CD4-positive, CD25-positive, alpha-beta regulatory T cell (primary cell): ENCODE results near the gene ARHGEF28. TPM values are rescaled to one million over a fixed set of nuclear protein-coding genes. Genes with fewer than 3 reads are reported as not detected.

Source experiments
- ATAC-seq, 2 donors: fragments of 150-1000 bp; cut with Tn5 transposase; one replicate each; pipeline ENCODE4 v1.10.0; 2021; ENCODE audit warnings: low read depth in 2 of 2, moderate number of reproducible peaks in 2 of 2, moderate library complexity in 1 of 2
- DNase-seq, 3 donors: peaks; one replicate each; pipeline versions ENCODE4 v3.0.0 to v3.0.0-alpha.2; 2012 to 2022; ENCODE audit warnings: mixed read lengths in 1 of 3
- H3K27ac ChIP-seq: one replicate; pipeline ENCODE4 v1.7.0; 2013; ENCODE audit warnings: mild to moderate bottlenecking, low read length; ENCODE audit not compliant: insufficient read depth, poor library complexity, severe bottlenecking
- H3K27me3 ChIP-seq: one replicate; pipeline ENCODE4 v1.7.0; 2013; ENCODE audit warnings: low read length; ENCODE audit not compliant: control insufficient read depth, insufficient read depth
- H3K36me3 ChIP-seq: one replicate; pipeline ENCODE4 v1.7.0; 2013; ENCODE audit warnings: mild to moderate bottlenecking, low read length, moderate library complexity; ENCODE audit not compliant: control insufficient read depth, insufficient read depth
- H3K4me1 ChIP-seq: 2 replicates; pipeline ENCODE4 v1.7.0; 2013; ENCODE audit warnings: mild to moderate bottlenecking, low read length; ENCODE audit not compliant: insufficient read depth, control insufficient read depth, poor library complexity, severe bottlenecking
- H3K4me3 ChIP-seq: one replicate; pipeline ENCODE4 v1.7.0; 2013; ENCODE audit warnings: low read depth, mild to moderate bottlenecking, low read length, moderate library complexity
- H3K9me3 ChIP-seq, 2 experiments: 1 replicate in 1 of 2; 2 replicates in 1 of 2; pipeline ENCODE4 v1.7.0; 2013; ENCODE audit warnings: low read length in 2 of 2, mild to moderate bottlenecking in 1 of 2, moderate library complexity in 1 of 2; ENCODE audit not compliant: control insufficient read depth in 2 of 2
- H3K27ac Mint-ChIP-seq, 3 donors: one replicate each; pipeline ENCODE4 v1.8.0; 2020 to 2022; ENCODE audit warnings: mild to moderate bottlenecking in 3 of 3, mixed read lengths in 3 of 3, moderate library complexity in 2 of 3
- H3K27me3 Mint-ChIP-seq: one replicate; pipeline ENCODE4 v1.8.0; 2022; ENCODE audit warnings: mild to moderate bottlenecking, mixed read lengths
- H3K36me3 Mint-ChIP-seq: one replicate; pipeline ENCODE4 v1.8.0; 2020; ENCODE audit warnings: mixed read lengths
- H3K4me1 Mint-ChIP-seq, 4 donors: one replicate each; pipeline ENCODE4 v1.8.0; 2020 to 2022; ENCODE audit warnings: mixed read lengths in 4 of 4, mild to moderate bottlenecking in 1 of 4
- H3K4me3 Mint-ChIP-seq, 4 donors: one replicate each; pipeline ENCODE4 v1.8.0; 2020 to 2022; ENCODE audit warnings: mild to moderate bottlenecking in 4 of 4, mixed read lengths in 4 of 4, moderate library complexity in 3 of 4
- H3K9me3 Mint-ChIP-seq, 7 donors: one replicate each; pipeline ENCODE4 v1.8.0; 2020 to 2022; ENCODE audit warnings: mixed read lengths in 7 of 7, mild to moderate bottlenecking in 3 of 7, moderate library complexity in 2 of 7
- polyA plus RNA-seq, 4 donors: library from polyadenylated mRNA; unstranded; fragments of 300-500 nt; fragmentation: Illumina TruSeq; gene quantifications; one replicate each; pipeline ENCODE4 v1.2.3, GENCODE V29; 2021
- total RNA-seq: library from RNA; stranded (reverse); gene quantifications from one replicate; pipeline ENCODE4 v1.2.3, GENCODE V29; 2022

The ARHGEF28 gene
- total and polyA plus RNA-seq, 5 donors from 2014 or later, result not detected

DNA sequence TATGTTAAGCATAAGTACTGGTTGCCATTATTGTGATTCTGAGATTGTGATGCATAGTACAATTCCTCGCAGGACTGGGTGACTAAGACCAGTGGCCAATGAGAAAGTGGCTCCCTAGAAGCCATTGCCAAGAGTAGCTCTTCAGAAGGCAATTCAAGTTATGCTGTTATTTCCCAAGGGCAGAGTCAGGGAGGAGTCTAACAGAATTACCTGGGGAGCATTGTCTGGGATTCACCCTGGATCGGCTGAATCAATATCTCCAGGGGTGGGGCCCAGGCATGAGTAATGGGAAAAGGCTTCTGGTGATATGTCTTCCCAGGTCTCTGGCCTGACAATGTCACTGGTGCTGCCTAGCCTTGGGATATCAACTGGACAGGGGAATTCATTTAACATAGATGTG is 10.9 kb upstream of the ARHGEF28 start:
- no peak overlapping the region for H3K4me3 ChIP-seq
- H3K4me1 ChIP-seq, result no peaks in the 10 kb centered on the region
- H3K4me3 Mint-ChIP-seq, result no peak overlapping the region
- H3K27ac ChIP-seq, result no peak overlapping the region
- ATAC-seq (no peak), DNase-seq (no peak)
- H3K36me3 ChIP-seq, result no peaks in the 10 kb centered on the region
- H3K4me1 Mint-ChIP-seq, result no peaks in the 10 kb centered on the region
- H3K27me3 Mint-ChIP-seq, result peaks cover 22% of the 10 kb centered on the region
- peak overlapping the region in 1 of 3 donors; percentile 32 for H3K27ac Mint-ChIP-seq
- H3K9me3 ChIP-seq, result no peaks in the 10 kb centered on the region
- no peaks in the 10 kb centered on the region for H3K9me3 Mint-ChIP-seq
- H3K36me3 Mint-ChIP-seq, result no peaks in the 10 kb centered on the region
- peaks cover 6% of the 10 kb centered on the region for H3K27me3 ChIP-seq

DNA sequence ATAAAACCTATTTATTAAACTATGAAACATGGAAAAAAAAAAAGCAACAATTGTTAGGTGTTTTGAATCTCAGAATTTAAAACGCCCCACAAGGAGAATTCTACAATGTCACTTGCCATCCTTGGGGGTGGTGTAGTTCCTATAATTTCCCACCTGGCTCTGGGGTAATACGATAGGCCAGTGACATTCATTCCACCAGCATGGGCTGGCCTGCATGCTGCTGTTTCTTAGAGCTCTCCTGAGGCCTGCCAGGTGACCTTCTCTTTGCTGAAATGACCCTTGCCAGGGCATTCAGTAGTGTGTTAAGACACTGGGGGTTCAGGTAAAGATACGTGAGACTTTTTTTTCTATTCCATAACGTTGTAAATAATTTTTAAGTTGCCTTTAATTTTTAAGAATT is 10.0 kb upstream of the ARHGEF28 start:
- no peaks in the 10 kb centered on the region for H3K4me1 ChIP-seq
- no peak for DNase-seq
- no peak overlapping the region for H3K27ac Mint-ChIP-seq

DNA sequence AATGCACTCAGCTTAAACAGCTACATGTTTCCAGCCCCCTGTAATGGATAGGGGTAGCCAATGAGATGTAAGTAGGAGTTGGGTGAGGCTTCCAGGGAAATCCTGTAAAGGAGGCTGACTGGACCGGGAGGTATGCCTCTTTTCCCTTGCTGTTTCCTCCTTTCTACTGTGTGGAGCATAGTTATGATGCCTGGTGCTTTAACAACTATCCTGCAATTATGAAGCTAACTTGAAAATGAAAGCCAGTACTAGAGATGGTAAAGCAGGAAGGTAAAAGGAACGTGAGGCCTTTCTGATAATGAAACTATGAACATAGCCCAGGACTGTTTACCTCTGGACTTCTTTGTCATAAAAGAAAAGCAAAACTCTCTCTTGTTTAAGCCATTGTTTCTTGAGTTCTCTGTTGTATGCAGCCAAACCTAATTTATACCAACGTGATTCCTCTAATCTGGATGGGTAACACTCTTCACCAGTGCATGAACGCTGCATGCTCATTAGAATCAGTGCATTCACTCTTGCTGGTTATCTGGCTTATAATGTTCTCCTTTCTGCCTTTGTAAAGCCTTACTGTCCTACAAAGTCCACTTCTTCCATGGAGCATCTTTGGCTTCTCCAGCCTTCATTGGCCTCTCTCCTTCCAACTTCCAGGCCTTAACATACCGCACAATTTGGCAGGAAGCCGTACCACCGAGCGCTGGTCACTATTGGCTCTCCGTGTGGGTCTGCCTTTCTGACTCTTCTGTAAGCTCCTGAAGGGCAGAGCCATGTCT is 8.3 kb upstream of the ARHGEF28 start:
- no peak overlapping the region for H3K4me3 ChIP-seq
- H3K4me1 ChIP-seq, result no peaks in the 10 kb centered on the region
- no peak overlapping the region for H3K27ac Mint-ChIP-seq
- no peak overlapping the region for H3K4me3 Mint-ChIP-seq
- no peaks in the 10 kb centered on the region for H3K36me3 Mint-ChIP-seq
- no peaks in the 10 kb centered on the region for H3K4me1 Mint-ChIP-seq
- no peaks in the 10 kb centered on the region for H3K9me3 Mint-ChIP-seq
- H3K27me3 Mint-ChIP-seq, result peaks cover 31% of the 10 kb centered on the region
- no peaks in the 10 kb centered on the region for H3K9me3 ChIP-seq
- peaks cover 3% of the 10 kb centered on the region for H3K27me3 ChIP-seq
- no peak for DNase-seq
- ATAC-seq, result no peak
- no peaks in the 10 kb centered on the region for H3K36me3 ChIP-seq
- H3K27ac ChIP-seq, result no peak overlapping the region

More for the DNA sequence above, 10.0 kb upstream of the ARHGEF28 start:
- Histone ChIP-seq H3K27ac (no peak overlapping the region), H3K27me3 (peaks cover 4% of the 10 kb centered on the region), H3K36me3 (no peaks in the 10 kb centered on the region), H3K9me3 (no peaks in the 10 kb centered on the region), H3K4me3 (no peak overlapping the region)
- H3K9me3 Mint-ChIP-seq, result no peaks in the 10 kb centered on the region
- H3K4me3 Mint-ChIP-seq, result no peak overlapping the region
- no peaks in the 10 kb centered on the region for H3K36me3 Mint-ChIP-seq
- ATAC-seq, result no peak
- peaks cover 27% of the 10 kb centered on the region for H3K27me3 Mint-ChIP-seq
- H3K4me1 Mint-ChIP-seq, result no peaks in the 10 kb centered on the region

GRCh38 chr5:73619606-73620333 is 6.2 kb upstream of the ARHGEF28 start:
- Mint-ChIP-seq H3K9me3 (peaks cover 0 to 2% (median 0%) of the 10 kb centered on the region in 7 donors), H3K27ac (no peak overlapping the region), H3K36me3 (no peaks in the 10 kb centered on the region), H3K4me3 (no peak overlapping the region), H3K4me1 (no peaks in the 10 kb centered on the region), H3K27me3 (peaks cover 39% of the 10 kb centered on the region)
- no peak overlapping the region for H3K27ac ChIP-seq
- H3K36me3 ChIP-seq, result no peaks in the 10 kb centered on the region
- ATAC-seq (no peak), DNase-seq (no peak)
- no peak overlapping the region for H3K4me3 ChIP-seq
- peaks cover 16% of the 10 kb centered on the region for H3K27me3 ChIP-seq
- H3K4me1 ChIP-seq, result no peaks in the 10 kb centered on the region
- no peaks in the 10 kb centered on the region for H3K9me3 ChIP-seq

DNA sequence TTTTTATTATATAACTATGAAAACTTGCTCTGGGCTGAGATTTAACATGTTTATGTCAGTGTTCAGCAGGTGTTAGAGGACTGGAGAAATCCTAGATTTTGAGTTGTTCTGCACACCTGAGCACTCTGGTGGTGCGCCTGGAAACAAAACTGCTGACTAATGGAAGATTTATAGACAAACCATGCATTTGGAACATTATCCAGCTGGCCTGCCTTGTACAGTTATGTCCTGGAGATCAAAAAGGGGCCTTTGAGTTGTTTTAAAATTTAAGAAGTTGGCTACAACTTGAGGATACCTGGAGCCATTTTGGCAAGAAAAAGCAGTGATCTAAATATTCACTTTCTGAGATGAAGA is 5.7 kb upstream of the ARHGEF28 start:
- Histone ChIP-seq H3K4me1 (peaks cover 1% of the 10 kb centered on the region), H3K27me3 (peaks cover 19% of the 10 kb centered on the region), H3K27ac (no peak overlapping the region), H3K36me3 (no peaks in the 10 kb centered on the region), H3K9me3 (no peaks in the 10 kb centered on the region), H3K4me3 (no peak overlapping the region)
- peaks cover 0 to 2% (median 0%) of the 10 kb centered on the region in 7 donors for H3K9me3 Mint-ChIP-seq
- DNase-seq (no peak), ATAC-seq (no peak)
- H3K4me1 Mint-ChIP-seq, result peaks cover 0 to 3% (median under 1%) of the 10 kb centered on the region in 4 donors
- H3K27ac Mint-ChIP-seq, result no peak overlapping the region
- H3K27me3 Mint-ChIP-seq, result peaks cover 41% of the 10 kb centered on the region
- H3K4me3 Mint-ChIP-seq, result no peak overlapping the region
- H3K36me3 Mint-ChIP-seq, result no peaks in the 10 kb centered on the region

DNA sequence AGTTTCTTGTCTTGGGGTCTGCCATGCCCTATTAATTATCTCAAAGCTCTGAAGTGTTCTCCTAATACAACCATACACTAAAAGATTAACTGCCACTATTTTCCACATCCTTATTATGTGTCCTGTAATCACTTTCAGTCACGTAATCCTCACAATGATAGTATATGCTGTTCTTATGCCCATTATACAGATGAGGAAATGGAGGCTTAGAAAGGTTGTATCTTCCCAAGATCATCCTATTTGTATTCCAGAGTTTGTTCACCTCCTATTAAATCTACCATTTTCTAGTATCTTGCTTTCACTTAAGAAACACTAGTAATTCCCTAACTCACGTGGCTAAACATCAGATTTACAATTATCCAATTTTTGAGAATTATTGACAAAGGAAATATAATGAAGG is 2.9 kb upstream of the ARHGEF28 start:
- Histone ChIP-seq H3K36me3 (no peaks in the 10 kb centered on the region), H3K4me1 (peaks cover 13% of the 10 kb centered on the region), H3K27me3 (peaks cover 30% of the 10 kb centered on the region), H3K27ac (no peak overlapping the region), H3K4me3 (no peak overlapping the region), H3K9me3 (no peaks in the 10 kb centered on the region)
- peaks cover 0 to 5% (median 1%) of the 10 kb centered on the region in 4 donors for H3K4me1 Mint-ChIP-seq
- no peak overlapping the region for H3K27ac Mint-ChIP-seq
- H3K9me3 Mint-ChIP-seq, result peaks cover 0 to 2% (median 0%) of the 10 kb centered on the region in 7 donors
- H3K27me3 Mint-ChIP-seq, result peaks cover 56% of the 10 kb centered on the region
- H3K4me3 Mint-ChIP-seq, result no peak overlapping the region
- DNase-seq (no peak), ATAC-seq (no peak)
- H3K36me3 Mint-ChIP-seq, result no peaks in the 10 kb centered on the region

DNA sequence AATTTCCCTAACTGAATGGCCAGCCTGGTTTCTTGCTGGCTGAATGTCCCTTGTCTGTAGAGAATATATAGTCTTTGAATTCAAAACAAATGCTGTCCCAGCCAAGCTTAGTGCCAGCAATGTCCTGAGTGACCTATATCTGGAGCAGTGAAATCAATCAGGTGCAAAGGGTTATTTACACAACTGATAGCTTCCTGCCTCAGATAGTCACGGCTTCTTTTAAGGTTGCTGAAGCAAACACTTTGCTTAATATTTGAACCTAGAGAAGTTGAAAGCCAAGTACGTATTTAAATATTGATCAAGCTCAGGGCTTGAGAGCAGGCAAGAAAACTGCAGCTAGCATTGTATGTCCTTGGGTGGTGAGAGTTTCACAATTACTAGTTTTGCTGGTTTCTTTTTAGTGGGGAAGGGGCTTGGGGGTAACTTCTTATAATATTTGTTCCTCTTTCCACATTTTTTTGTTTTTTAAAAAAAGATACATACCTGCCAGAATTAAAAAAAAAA is 2.0 kb upstream of the ARHGEF28 start:
- peaks cover 0 to 2% (median 0%) of the 10 kb centered on the region in 7 donors for H3K9me3 Mint-ChIP-seq
- H3K4me3 ChIP-seq, result no peak overlapping the region
- peaks cover 13% of the 10 kb centered on the region for H3K4me1 ChIP-seq
- H3K36me3 ChIP-seq, result no peaks in the 10 kb centered on the region
- H3K27ac Mint-ChIP-seq, result no peak overlapping the region
- no peaks in the 10 kb centered on the region for H3K36me3 Mint-ChIP-seq
- peaks cover 0 to 5% (median 1%) of the 10 kb centered on the region in 4 donors for H3K4me1 Mint-ChIP-seq
- DNase-seq (no peak), ATAC-seq (no peak)
- peaks cover 55% of the 10 kb centered on the region for H3K27me3 Mint-ChIP-seq
- H3K27me3 ChIP-seq, result peaks cover 38% of the 10 kb centered on the region
- no peak overlapping the region for H3K27ac ChIP-seq
- no peak overlapping the region for H3K4me3 Mint-ChIP-seq
- no peaks in the 10 kb centered on the region for H3K9me3 ChIP-seq
